Mucosa of descending colon (tissue), 3 donors: ENCODE measurements around the gene PURA. TPM values are rescaled to one million over a fixed set of nuclear protein-coding genes. Genes with fewer than 3 reads are reported as not detected.

ENCODE experiments used
- ATAC-seq: fragments of 200-7000 bp; cut with Tn5 transposase; one replicate; pipeline ENCODE4 v1.9.1; 2020; ENCODE audit warnings: mild to moderate bottlenecking, moderate library complexity
- DNase-seq, 3 donors: peaks; one replicate each; pipeline ENCODE4 v3.0.0-alpha.2; 2020
- H3K36me3 ChIP-seq: fragments of 200-600 bp; one replicate; pipeline ENCODE4 v1.8.0; 2021; ENCODE audit warnings: low read depth, mild to moderate bottlenecking
- H3K4me1 ChIP-seq: fragments of 200-600 bp; one replicate; pipeline ENCODE4 v1.8.0; 2021; ENCODE audit warnings: low read depth, mild to moderate bottlenecking
- H3K4me3 ChIP-seq: fragments of 200-600 bp; one replicate; pipeline ENCODE4 v1.8.0; 2021; ENCODE audit warnings: mild to moderate bottlenecking
- H3K9me3 ChIP-seq: fragments of 200-600 bp; one replicate; pipeline ENCODE4 v1.8.0; 2021; ENCODE audit warnings: mild to moderate bottlenecking
- intact Hi-C, 2 donors: fragments of 100-400 bp; cut with DNase I in 1 of 2; cut with micrococcal nuclease in 1 of 2; formaldehyde crosslinking; loops; one replicate each; pipeline versions ENCODE4 v1.11.0 to v1.11.1; 2022; cut with DNase I, micrococcal nuclease
- total RNA-seq, 3 donors: library from RNA; stranded (reverse); fragmentation: NEBNext Ultra II Directional in 2 of 3; extraction: Animal tissue kit (Norgen Biotek cat#: 25700) in 2 of 3; gene quantifications; one replicate each; pipeline versions ENCODE4 v1.2.1 to v1.2.4, GENCODE V29; 2021 to 2023
- TF ChIP-seq, protein P1 (sequence below): fragments of 200-600 bp; IDR thresholded peaks from one replicate; pipeline ENCODE4 v1.8.0; 2022; ENCODE audit warnings: antibody characterized with exemption, mild to moderate bottlenecking
- donor health status: DM: no; HTN: no; CAD: no; lungs with moderate emphysema.
- donor health status: DM: no; HTN: no; CAD: no.
- donor health status: DM: no; HTN: yes; CAD: no.

Gene PURA
- total RNA-seq, 3 donors from 2014 or later = 17.3 to 49.4 (median 18.4) TPM

DNA sequence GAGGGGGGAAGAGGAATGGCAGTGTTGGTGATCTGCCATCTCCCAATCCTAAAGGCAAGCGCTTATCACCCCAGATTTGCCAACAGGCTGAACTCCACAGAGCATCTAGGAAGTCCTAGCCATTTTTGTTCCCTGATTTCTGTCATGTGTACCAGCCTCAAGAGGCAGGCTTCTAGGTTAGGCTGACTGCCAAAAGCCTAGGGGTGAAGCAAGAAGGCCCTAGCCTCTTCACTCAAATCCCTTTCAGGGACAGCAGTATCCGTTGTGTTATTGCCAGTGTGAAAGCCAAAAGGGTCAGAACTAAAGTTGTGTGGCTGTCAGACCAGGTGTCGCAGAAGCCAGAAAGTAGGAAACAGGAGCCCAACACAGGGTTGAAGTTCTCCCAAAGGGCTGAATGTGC, 26.5 kb downstream of the PURA start:
- Histone ChIP-seq H3K4me3 (no peak overlapping the region), H3K9me3 (no peaks in the 10 kb centered on the region), H3K36me3 (no peaks in the 10 kb centered on the region), H3K4me1 (no peaks in the 10 kb centered on the region)
- TF ChIP-seq, protein P1, sequence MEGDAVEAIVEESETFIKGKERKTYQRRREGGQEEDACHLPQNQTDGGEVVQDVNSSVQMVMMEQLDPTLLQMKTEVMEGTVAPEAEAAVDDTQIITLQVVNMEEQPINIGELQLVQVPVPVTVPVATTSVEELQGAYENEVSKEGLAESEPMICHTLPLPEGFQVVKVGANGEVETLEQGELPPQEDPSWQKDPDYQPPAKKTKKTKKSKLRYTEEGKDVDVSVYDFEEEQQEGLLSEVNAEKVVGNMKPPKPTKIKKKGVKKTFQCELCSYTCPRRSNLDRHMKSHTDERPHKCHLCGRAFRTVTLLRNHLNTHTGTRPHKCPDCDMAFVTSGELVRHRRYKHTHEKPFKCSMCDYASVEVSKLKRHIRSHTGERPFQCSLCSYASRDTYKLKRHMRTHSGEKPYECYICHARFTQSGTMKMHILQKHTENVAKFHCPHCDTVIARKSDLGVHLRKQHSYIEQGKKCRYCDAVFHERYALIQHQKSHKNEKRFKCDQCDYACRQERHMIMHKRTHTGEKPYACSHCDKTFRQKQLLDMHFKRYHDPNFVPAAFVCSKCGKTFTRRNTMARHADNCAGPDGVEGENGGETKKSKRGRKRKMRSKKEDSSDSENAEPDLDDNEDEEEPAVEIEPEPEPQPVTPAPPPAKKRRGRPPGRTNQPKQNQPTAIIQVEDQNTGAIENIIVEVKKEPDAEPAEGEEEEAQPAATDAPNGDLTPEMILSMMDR = no peak
- no peak for ATAC-seq
- no peak for DNase-seq
- intact Hi-C loops = no loop called here

DNA sequence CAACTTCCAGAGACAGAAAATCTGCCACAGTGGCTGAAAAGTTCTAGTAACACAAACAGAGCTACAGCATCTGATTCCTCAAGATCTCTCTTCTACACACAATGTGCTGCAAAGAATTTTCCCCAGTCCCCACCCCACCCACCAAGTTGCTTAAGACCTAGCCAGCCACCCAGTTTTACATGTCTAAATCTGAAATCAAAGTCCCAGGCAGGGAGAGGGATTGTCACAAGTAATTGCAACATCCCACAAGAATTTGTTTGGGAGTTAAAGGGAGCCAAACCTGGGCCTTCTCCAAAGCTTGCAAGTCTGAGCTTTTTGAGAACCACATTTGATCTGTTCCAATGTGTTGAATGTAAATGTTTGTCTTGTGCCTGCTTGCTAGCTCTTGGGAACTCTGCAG, 27.3 kb downstream of the PURA start:
- TF ChIP-seq, protein P1 = no peak
- Histone ChIP-seq H3K4me1 (peaks cover 3% of the 10 kb centered on the region), H3K4me3 (no peak overlapping the region), H3K36me3 (no peaks in the 10 kb centered on the region), H3K9me3 (no peaks in the 10 kb centered on the region)
- ATAC-seq (no peak), DNase-seq (no peak)
- intact Hi-C loops = no loop called here

DNA sequence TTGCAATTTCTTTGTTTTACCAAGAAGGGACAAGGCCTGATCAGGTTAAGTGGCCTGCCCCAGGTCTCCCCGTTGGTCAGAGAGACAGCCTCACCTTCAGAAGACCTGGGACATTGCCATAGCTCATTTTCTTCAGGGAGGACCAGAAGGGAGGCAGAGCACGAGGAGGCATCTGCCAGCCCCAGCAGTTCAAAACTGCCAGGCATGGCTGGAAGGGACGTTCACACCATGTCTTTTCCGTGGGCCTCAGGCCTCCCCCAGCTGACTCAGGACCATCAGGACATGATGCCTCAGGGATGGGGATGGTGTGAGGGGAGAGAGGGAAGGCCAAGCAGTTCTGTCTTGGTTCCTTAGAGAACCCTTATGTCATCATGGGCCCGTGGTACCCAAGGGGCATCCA, 28.3 kb downstream of the PURA start:
- Histone ChIP-seq H3K36me3 (no peaks in the 10 kb centered on the region), H3K4me3 (no peak overlapping the region), H3K9me3 (no peaks in the 10 kb centered on the region), H3K4me1 (peaks cover 6% of the 10 kb centered on the region)
- no peak for DNase-seq
- TF ChIP-seq, protein P1 = no peak
- ATAC-seq = no peak
- intact Hi-C loops = no loop called here

DNA sequence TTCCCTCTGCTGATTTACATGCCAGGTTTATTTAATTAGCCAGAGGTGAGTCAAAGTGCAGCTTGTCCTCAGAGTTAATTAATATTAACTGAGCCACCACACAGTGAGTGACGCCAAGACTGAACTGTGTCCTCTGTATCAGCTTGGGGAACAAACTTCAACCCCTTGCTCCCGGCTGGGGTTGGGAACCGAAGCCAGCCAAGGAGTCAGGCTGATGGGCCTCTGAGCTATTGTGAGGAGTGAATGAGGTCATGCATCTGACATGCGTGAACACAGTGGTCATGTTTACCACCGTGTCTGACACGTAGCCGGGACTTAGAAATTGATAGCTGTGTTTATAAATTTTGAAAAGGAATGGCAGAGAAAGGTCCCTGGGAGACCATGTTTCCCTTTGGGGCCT, 28.9 kb downstream of the PURA start:
- intact Hi-C loops = no loop called here
- Histone ChIP-seq H3K4me1 (peaks cover 6% of the 10 kb centered on the region), H3K4me3 (no peak overlapping the region), H3K36me3 (no peaks in the 10 kb centered on the region), H3K9me3 (no peaks in the 10 kb centered on the region)
- ATAC-seq = no peak
- TF ChIP-seq, protein P1 = no peak
- no peak for DNase-seq

DNA sequence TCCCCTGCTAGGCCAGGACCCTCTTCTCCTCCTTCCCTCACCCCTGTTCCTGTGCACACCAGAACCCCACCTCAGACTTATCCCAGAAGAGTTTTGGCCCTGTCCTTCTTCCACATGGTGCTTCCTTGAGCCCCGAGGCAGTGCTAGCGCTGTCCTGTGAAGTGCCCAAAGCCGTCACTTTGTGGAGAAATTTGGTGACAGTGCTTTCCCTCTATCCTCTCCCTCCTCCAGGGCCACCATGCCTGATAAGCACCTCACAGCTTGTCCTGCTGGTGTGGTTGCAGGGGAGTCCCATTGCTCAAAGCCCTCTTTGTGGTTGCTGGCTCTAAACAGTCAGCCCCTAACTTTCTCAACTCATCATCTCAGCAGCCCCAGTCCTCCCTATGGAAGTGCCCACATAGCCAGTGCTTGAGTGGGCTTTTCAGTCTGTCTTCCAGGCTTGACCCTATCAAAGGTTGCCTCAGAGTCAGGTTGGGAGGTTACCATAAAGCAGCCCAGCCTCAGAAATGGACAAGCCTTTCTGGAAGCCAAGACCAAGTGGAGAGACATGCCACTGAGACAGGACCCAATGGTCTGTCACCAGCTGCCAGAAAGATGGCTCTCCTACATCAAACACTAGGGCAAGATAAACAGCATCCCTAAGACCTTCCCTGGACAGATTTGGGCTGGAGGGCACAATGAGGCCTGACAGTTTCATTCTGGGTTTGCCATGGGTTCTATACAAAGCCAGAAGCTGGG, 29.8 kb downstream of the PURA start:
- Histone ChIP-seq H3K4me3 (no peak overlapping the region), H3K36me3 (no peaks in the 10 kb centered on the region), H3K4me1 (peaks cover 6% of the 10 kb centered on the region), H3K9me3 (no peaks in the 10 kb centered on the region)
- TF ChIP-seq, protein P1 = no peak
- no peak for DNase-seq
- intact Hi-C loops = no loop called here
- ATAC-seq = no peak

DNA sequence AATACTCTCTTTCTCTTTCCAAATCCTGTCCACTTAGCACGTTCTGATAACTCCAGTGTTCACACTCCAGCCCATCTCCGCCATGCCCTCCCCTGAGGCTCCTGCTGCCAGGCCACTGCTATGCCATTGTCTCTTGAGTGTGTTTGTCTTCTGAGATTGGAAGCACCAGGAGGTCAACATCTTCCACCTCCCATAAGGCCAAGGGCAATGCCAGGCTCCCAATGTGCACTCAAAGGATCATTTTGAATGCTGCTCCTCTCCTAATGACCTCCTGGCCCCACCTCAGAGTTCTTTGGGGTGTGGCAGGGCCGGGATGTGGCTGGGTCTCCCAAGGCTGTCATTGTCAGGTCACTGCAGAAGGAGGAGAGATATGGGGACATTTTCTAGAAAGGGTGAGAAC, 31.3 kb downstream of the PURA start:
- TF ChIP-seq, protein P1 = no peak
- ATAC-seq = no peak
- intact Hi-C loops = no loop called here
- no peak for DNase-seq
- no peak overlapping the region for H3K4me3 ChIP-seq
- no peaks in the 10 kb centered on the region for H3K9me3 ChIP-seq
- peaks cover 6% of the 10 kb centered on the region for H3K4me1 ChIP-seq
- no peaks in the 10 kb centered on the region for H3K36me3 ChIP-seq
